ENCODE data around the gene CHCHD6.

The CHCHD6 gene

GRCh38 chr3:126667631-126668449 is 36.2 kb upstream of the CHCHD6 start:
- Histone ChIP-seq H3K4me3 (ENCODE audit: low read length) (no peak overlapping the region), H3K9ac (ENCODE audit: low read length) (no peak overlapping the region), H3K4me2 (ENCODE audit: low read length) (no peak overlapping the region), H4K20me1 (ENCODE audit: insufficient read depth, low read length) (no peaks in the 10 kb centered on the region), H3K9me3 (ENCODE audit: insufficient read depth, low read length) (no peaks in the 10 kb centered on the region), H3K79me2 (ENCODE audit: low read length) (no peaks in the 10 kb centered on the region), H3K36me3 (replicated peaks; ENCODE audit: low read depth, low read length) (no peaks in the 10 kb centered on the region), H3K27ac (ENCODE audit: low read length) (no peak overlapping the region), H3K27me3 (ENCODE audit: low read depth, low read length) (no peaks in the 10 kb centered on the region), H2AFZ (ENCODE audit: low read depth, low read length) (no peak overlapping the region), H3K4me1 (ENCODE audit: low read length) (peaks cover 20% of the 10 kb centered on the region)
- TF ChIP-seq CTCF (IDR thresholded peaks at IDR 0.05; ENCODE audit: low read depth, low read length) (no peak), EZH2phosphoT487 (IDR thresholded peaks at IDR 0.05; ENCODE audit: low read depth) (no peak)

GRCh38 chr3:126668450-126669401 is 35.3 kb upstream of the CHCHD6 start:
- no peak overlapping the region for H3K27ac ChIP-seq (ENCODE audit: low read length)
- H3K36me3 ChIP-seq (replicated peaks; ENCODE audit: low read depth, low read length): no peaks in the 10 kb centered on the region
- no peaks in the 10 kb centered on the region for H3K79me2 ChIP-seq (ENCODE audit: low read length)
- H3K9me3 ChIP-seq (ENCODE audit: insufficient read depth, low read length): peaks cover under 1% of the 10 kb centered on the region; the same call in 1 of the 2 replicates
- no peaks in the 10 kb centered on the region for H4K20me1 ChIP-seq (ENCODE audit: insufficient read depth, low read length)
- TF ChIP-seq CTCF (IDR thresholded peaks at IDR 0.05; ENCODE audit: low read depth, low read length) (no peak), EZH2phosphoT487 (IDR thresholded peaks at IDR 0.05; ENCODE audit: low read depth) (no peak)
- H3K4me1 ChIP-seq (ENCODE audit: low read length): peaks cover 20% of the 10 kb centered on the region
- no peak overlapping the region for H3K9ac ChIP-seq (ENCODE audit: low read length)
- no peak overlapping the region for H3K4me2 ChIP-seq (ENCODE audit: low read length)
- no peaks in the 10 kb centered on the region for H3K27me3 ChIP-seq (ENCODE audit: low read depth, low read length)
- H2AFZ ChIP-seq (ENCODE audit: low read depth, low read length): no peak overlapping the region
- H3K4me3 ChIP-seq (ENCODE audit: low read length): no peak overlapping the region

GRCh38 chr3:126671521-126671920 is 32.5 kb upstream of the CHCHD6 start:
- Histone ChIP-seq H2AFZ (ENCODE audit: low read depth, low read length) (peak overlapping the region; percentile 89), H3K4me3 (ENCODE audit: low read length) (peak overlapping the region; percentile 63), H3K36me3 (replicated peaks; ENCODE audit: low read depth, low read length) (peaks cover 2% of the 10 kb centered on the region), H3K27ac (ENCODE audit: low read length) (peak overlapping the region; percentile 78), H3K9ac (ENCODE audit: low read length) (peak overlapping the region; percentile 27; the same call in 1 of the 2 replicates), H3K27me3 (ENCODE audit: low read depth, low read length) (no peaks in the 10 kb centered on the region), H4K20me1 (ENCODE audit: insufficient read depth, low read length) (no peaks in the 10 kb centered on the region), H3K79me2 (ENCODE audit: low read length) (no peaks in the 10 kb centered on the region), H3K9me3 (ENCODE audit: insufficient read depth, low read length) (peaks cover 12% of the 10 kb centered on the region; the same call in 1 of the 2 replicates), H3K4me1 (ENCODE audit: low read length) (peaks cover 20% of the 10 kb centered on the region), H3K4me2 (ENCODE audit: low read length) (peak overlapping the region; percentile 73)
- TF ChIP-seq EZH2phosphoT487 (IDR thresholded peaks at IDR 0.05; ENCODE audit: low read depth) (no peak), CTCF (IDR thresholded peaks at IDR 0.05; ENCODE audit: low read depth, low read length) (no peak)

GRCh38 chr3:126672340-126672739 is 31.7 kb upstream of the CHCHD6 start:
- Histone ChIP-seq H3K79me2 (ENCODE audit: low read length) (no peaks in the 10 kb centered on the region), H3K36me3 (replicated peaks; ENCODE audit: low read depth, low read length) (peaks cover 2% of the 10 kb centered on the region), H2AFZ (ENCODE audit: low read depth, low read length) (no peak overlapping the region), H3K9ac (ENCODE audit: low read length) (no peak overlapping the region), H3K4me2 (ENCODE audit: low read length) (peak overlapping the region; percentile 73), H3K4me1 (ENCODE audit: low read length) (peaks cover 20% of the 10 kb centered on the region), H3K4me3 (ENCODE audit: low read length) (no peak overlapping the region), H3K27me3 (ENCODE audit: low read depth, low read length) (peaks cover 8% of the 10 kb centered on the region), H3K9me3 (ENCODE audit: insufficient read depth, low read length) (peaks cover 12% of the 10 kb centered on the region; the same call in 1 of the 2 replicates), H4K20me1 (ENCODE audit: insufficient read depth, low read length) (no peaks in the 10 kb centered on the region), H3K27ac (ENCODE audit: low read length) (peak overlapping the region; percentile 78)
- TF ChIP-seq CTCF (IDR thresholded peaks at IDR 0.05; ENCODE audit: low read depth, low read length) (no peak), EZH2phosphoT487 (IDR thresholded peaks at IDR 0.05; ENCODE audit: low read depth) (no peak)
